OCI-M1 (cell line): Measurements from ENCODE around the gene PHYHD1.

Experiments
- DNase-seq: peaks from one replicate; lab custom pipeline; 2025; lab: John Stamatoyannopoulos, UW

Gene PHYHD1

GRCh38 chr9:128972956-128973355, 52.2 kb downstream of the PHYHD1 start:
- no peak for DNase-seq

GRCh38 chr9:128979111-128979510, 58.3 kb downstream of the PHYHD1 start:
- no peak for DNase-seq

GRCh38 chr9:128983536-128983935, 62.8 kb downstream of the PHYHD1 start:
- no peak for DNase-seq

GRCh38 chr9:128986671-128987070, 65.9 kb downstream of the PHYHD1 start:
- no peak for DNase-seq

GRCh38 chr9:128987805-128988204, 67.0 kb downstream of the PHYHD1 start:
- no peak for DNase-seq
